PC-3 (cell line): ENCODE data around the gene PDE6G. TPM values are rescaled to one million over a fixed set of nuclear protein-coding genes. Genes with fewer than 3 reads are reported as not detected.

Source experiments
- ATAC-seq: fragments of 200-7000 bp; cut with Tn5 transposase; 2 replicates; pipeline ENCODE4 v1.9.1; 2020; ENCODE audit warnings: mild to moderate bottlenecking, moderate library complexity
- BruUV-seq: library from RNA; stranded (reverse); fragments of 400-500 nt; replicated peaks from 2 replicates; lab custom pipeline; 2021; lab: Mats Ljungman, UMichigan
- CTCF ChIA-PET: fragments of 300-600 bp; sonication (Branson Sonifier 250); formaldehyde crosslinking; loops from one replicate; lab custom pipeline; 2022; ENCODE audit warnings: antibody characterized with exemption; lab: Charles Lee
- POLR2A ChIA-PET: fragments of 300-600 bp; sonication (Branson Sonifier 250); formaldehyde crosslinking; loops from one replicate; lab custom pipeline; 2022; ENCODE audit warnings: antibody characterized with exemption; ENCODE audit not compliant: unreplicated experiment; lab: Charles Lee
- DNase-seq: peaks from one replicate; pipeline ENCODE4 v3.0.0-alpha.2; 2015
- H2AFZ ChIP-seq: fragments of 300-600 bp; sonication (generic); 2 replicates; pipeline ENCODE4 v1.6.0; 2016; ENCODE audit warnings: antibody characterized with exemption, low read length
- H3F3A ChIP-seq: fragments of 300-600 bp; sonication (generic); one replicate; pipeline ENCODE4 v1.6.0; 2017; ENCODE audit warnings: antibody characterized with exemption, low read length, control low read depth, mild to moderate bottlenecking; ENCODE audit not compliant: unreplicated experiment
- H3K27ac ChIP-seq: fragments of 300-600 bp; sonication (generic); 2 replicates; pipeline ENCODE4 v1.5.1; 2016; ENCODE audit warnings: mild to moderate bottlenecking, low read length
- H3K27me3 ChIP-seq: fragments of 300-600 bp; sonication (generic); 2 replicates; pipeline ENCODE4 v1.6.1; 2016; ENCODE audit warnings: low read length, mixed read lengths
- H3K36me3 ChIP-seq: fragments of 300-600 bp; sonication (generic); 2 replicates; pipeline ENCODE4 v1.6.1; 2016; ENCODE audit warnings: low read depth, mixed run types, low read length, mixed read lengths
- H3K4me1 ChIP-seq: fragments of 300-600 bp; sonication (generic); 2 replicates; pipeline ENCODE4 v1.5.1; 2016; ENCODE audit warnings: low read length; ENCODE audit not compliant: insufficient read depth
- H3K4me2 ChIP-seq: fragments of 300-600 bp; sonication (generic); 2 replicates; pipeline ENCODE4 v1.6.0; 2016; ENCODE audit warnings: low read length
- H3K4me3 ChIP-seq: fragments of 300-600 bp; sonication (generic); 2 replicates; pipeline ENCODE4 v1.5.1; 2016; ENCODE audit warnings: mild to moderate bottlenecking, low read length, mixed read lengths
- H3K79me2 ChIP-seq: fragments of 300-600 bp; sonication (generic); 2 replicates; pipeline ENCODE4 v1.6.1; 2017; ENCODE audit warnings: low read length, mixed read lengths
- H3K9ac ChIP-seq: fragments of 300-600 bp; sonication (generic); 2 replicates; pipeline ENCODE4 v1.6.0; 2016; ENCODE audit warnings: mild to moderate bottlenecking, low read length
- H3K9me2 ChIP-seq: fragments of 300-600 bp; sonication (generic); replicated peaks from 2 replicates; pipeline ENCODE4 v1.6.1; 2016; ENCODE audit warnings: mixed run types, low read length, mixed read lengths
- H3K9me3 ChIP-seq: fragments of 300-600 bp; sonication (generic); 2 replicates; pipeline ENCODE4 v1.6.1; 2016; ENCODE audit warnings: low read length, mixed read lengths
- H4K20me1 ChIP-seq: fragments of 300-600 bp; sonication (generic); 2 replicates; pipeline ENCODE4 v1.6.1; 2016; ENCODE audit warnings: low read length, mixed read lengths
- EZH2 ChIP-seq: fragments of 300-600 bp; sonication (generic); IDR thresholded peaks from one replicate; pipeline ENCODE4 v1.6.1; 2017; ENCODE audit warnings: antibody characterized with exemption, mild to moderate bottlenecking, low read length; ENCODE audit not compliant: unreplicated experiment
- EZH2phosphoT487 ChIP-seq: fragments of 300-600 bp; sonication (generic); IDR thresholded peaks from 2 replicates; pipeline ENCODE4 v1.6.1; 2018; ENCODE audit warnings: mild to moderate bottlenecking, antibody characterized with exemption, low read length, borderline replicate concordance
- intact Hi-C: fragments of 100-400 bp; cut with micrococcal nuclease; formaldehyde crosslinking; loops from 2 replicates; pipeline ENCODE4 v1.9.0; 2023
- total RNA-seq: library from RNA; depleted of rRNA; stranded (reverse); fragments of >200 nt; gene quantifications from 2 replicates; pipeline ENCODE4 v1.2.3, GENCODE V29; 2014
- TF ChIP-seq, protein P1 (sequence below): fragments of 300-600 bp; sonication (generic); conservative IDR thresholded peaks from 2 replicates; pipeline ENCODE4 v1.5.1; 2017; ENCODE audit warnings: antibody characterized with exemption, low read depth, mild to moderate bottlenecking, low read length

The PDE6G gene
- total RNA-seq, 1 experiment from 2014 or later, result not detected

DNA sequence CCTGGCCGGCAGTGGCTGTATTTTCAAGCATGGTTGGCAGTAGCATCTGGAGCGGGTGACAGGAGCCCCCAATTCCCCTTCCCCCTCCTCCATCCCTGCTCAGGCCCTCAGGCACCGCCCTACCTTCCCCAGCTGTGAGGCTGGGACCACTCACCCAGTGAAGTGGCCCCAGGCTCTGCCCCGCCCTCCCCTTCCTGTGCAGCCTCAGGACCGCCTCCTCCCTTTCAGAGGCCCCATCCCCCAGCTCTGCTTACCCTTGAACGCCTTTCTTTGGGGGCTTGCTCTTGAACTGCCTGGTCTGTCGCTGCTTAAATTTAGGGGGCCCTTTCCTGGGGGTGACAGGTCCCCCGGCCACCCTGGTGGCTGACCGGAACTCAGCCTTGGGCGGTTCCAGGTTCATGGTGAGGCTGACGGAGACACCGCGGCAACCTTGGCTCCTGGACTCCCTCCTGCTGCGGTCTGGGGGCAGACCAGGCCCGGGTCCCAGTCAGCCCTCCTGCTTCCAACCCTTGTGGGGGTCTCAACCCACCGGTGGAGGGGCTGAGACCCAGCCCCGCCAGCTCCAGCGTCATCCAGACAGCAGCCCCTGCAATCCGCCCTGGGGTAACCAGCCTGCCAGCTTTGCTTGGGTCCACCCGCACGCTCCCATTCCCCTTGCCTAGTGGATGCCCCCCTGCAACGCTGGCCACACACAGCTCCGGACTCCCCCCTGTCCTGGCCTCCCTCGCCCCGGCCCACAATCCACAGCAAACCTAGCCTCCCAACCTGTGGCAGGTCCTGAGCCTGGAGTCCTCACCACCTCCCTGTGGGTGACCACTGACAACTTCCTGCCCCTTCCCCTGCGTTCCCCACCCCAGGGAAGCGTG, 3.2 kb downstream of the PDE6G start:
- ATAC-seq, result no peak
- intact Hi-C loops, result no loop called here
- Histone ChIP-seq H3F3A (no peaks in the 10 kb centered on the region), H3K4me3 (no peak overlapping the region), H3K9ac (no peak overlapping the region), H3K9me3 (no peaks in the 10 kb centered on the region), H3K36me3 (no peaks in the 10 kb centered on the region), H3K4me2 (no peak overlapping the region), H2AFZ (no peak overlapping the region), H3K79me2 (no peaks in the 10 kb centered on the region), H4K20me1 (no peaks in the 10 kb centered on the region), H3K9me2 (no peaks in the 10 kb centered on the region), H3K27me3 (no peaks in the 10 kb centered on the region), H3K27ac (no peak overlapping the region), H3K4me1 (peaks cover 6% of the 10 kb centered on the region)
- BruUV-seq, result no TSS peak
- ChIA-PET POLR2A (no interaction called here), CTCF (no interaction called here)
- TF ChIP-seq EZH2, result no peak
- DNase-seq, result no peak

DNA sequence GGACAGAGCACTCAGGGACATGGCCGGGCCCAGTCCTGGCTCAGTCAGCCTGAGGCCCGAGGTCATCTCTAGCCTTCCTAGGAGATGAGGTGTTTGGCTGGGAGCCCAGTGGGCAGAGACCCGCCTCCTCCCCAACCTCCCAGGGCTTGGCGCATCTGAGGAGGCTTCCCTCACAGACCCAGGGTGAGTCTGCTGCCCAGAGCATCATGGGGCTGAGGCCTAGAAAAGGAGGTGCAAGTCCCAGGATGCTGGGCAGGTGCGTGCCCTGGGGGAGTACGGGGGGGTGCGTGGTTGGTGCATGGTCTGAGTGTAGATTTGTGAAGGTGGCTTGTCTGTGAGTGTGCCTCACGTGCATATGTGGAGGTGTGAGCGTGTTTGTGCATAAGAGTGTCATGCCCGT, 4.7 kb downstream of the PDE6G start:
- peak; percentile 86 for DNase-seq
- intact Hi-C loops, result no loop called here
- ChIA-PET CTCF (no interaction called here), POLR2A (no interaction called here)
- peak; percentile 91 for ATAC-seq
- H4K20me1 ChIP-seq, result no peaks in the 10 kb centered on the region
- no peak overlapping the region for H3K4me2 ChIP-seq
- H3K4me1 ChIP-seq, result peaks cover 6% of the 10 kb centered on the region
- H3K36me3 ChIP-seq, result no peaks in the 10 kb centered on the region
- no peaks in the 10 kb centered on the region for H3K79me2 ChIP-seq
- H3K27ac ChIP-seq, result no peak overlapping the region
- no TSS peak for BruUV-seq
- no peaks in the 10 kb centered on the region for H3K9me3 ChIP-seq
- H3K9me2 ChIP-seq, result no peaks in the 10 kb centered on the region
- H2AFZ ChIP-seq, result no peak overlapping the region
- no peaks in the 10 kb centered on the region for H3K27me3 ChIP-seq
- no peak overlapping the region for H3K9ac ChIP-seq
- no peaks in the 10 kb centered on the region for H3F3A ChIP-seq
- no peak overlapping the region for H3K4me3 ChIP-seq
- no peak for TF ChIP-seq EZH2
- TF ChIP-seq, protein P1, sequence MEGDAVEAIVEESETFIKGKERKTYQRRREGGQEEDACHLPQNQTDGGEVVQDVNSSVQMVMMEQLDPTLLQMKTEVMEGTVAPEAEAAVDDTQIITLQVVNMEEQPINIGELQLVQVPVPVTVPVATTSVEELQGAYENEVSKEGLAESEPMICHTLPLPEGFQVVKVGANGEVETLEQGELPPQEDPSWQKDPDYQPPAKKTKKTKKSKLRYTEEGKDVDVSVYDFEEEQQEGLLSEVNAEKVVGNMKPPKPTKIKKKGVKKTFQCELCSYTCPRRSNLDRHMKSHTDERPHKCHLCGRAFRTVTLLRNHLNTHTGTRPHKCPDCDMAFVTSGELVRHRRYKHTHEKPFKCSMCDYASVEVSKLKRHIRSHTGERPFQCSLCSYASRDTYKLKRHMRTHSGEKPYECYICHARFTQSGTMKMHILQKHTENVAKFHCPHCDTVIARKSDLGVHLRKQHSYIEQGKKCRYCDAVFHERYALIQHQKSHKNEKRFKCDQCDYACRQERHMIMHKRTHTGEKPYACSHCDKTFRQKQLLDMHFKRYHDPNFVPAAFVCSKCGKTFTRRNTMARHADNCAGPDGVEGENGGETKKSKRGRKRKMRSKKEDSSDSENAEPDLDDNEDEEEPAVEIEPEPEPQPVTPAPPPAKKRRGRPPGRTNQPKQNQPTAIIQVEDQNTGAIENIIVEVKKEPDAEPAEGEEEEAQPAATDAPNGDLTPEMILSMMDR, result no peak
- TF ChIP-seq EZH2phosphoT487, result no peak

DNA sequence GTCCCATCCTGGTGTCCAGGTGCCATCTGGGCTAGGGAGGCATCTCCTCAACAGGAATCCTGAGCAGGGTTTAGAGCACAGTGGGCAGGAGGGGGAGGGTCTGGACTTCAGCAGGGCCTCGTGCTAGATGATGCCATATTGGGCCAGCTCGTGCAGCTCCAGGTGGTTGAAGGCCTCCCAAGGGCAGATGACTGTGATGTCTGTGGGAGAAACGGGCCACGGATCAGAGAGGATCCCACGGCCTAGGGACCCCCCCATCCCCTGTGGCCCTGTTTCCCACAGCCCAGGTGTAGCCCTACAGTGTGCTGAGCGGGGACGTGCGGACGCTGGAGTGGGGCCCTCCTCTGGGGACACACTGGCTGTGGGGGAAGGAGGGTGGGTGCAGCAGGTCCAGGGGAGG, 5.4 kb downstream of the PDE6G start:
- ChIA-PET CTCF (no interaction called here), POLR2A (no interaction called here)
- no peak for ATAC-seq
- DNase-seq, result no peak
- Histone ChIP-seq H2AFZ (no peak overlapping the region), H3K27me3 (no peaks in the 10 kb centered on the region), H3K9ac (no peak overlapping the region), H3K79me2 (no peaks in the 10 kb centered on the region), H3K4me2 (no peak overlapping the region), H3K4me1 (peaks cover 6% of the 10 kb centered on the region), H3K9me3 (no peaks in the 10 kb centered on the region), H3K4me3 (no peak overlapping the region), H3K27ac (no peak overlapping the region), H3K36me3 (no peaks in the 10 kb centered on the region), H3K9me2 (no peaks in the 10 kb centered on the region), H3F3A (no peaks in the 10 kb centered on the region), H4K20me1 (no peaks in the 10 kb centered on the region)
- TF ChIP-seq, protein P1, result no peak
- TF ChIP-seq EZH2 (no peak), EZH2phosphoT487 (no peak)
- intact Hi-C loops, result no loop called here
- BruUV-seq, result no TSS peak
